Body of pancreas (tissue), 4 donors: ENCODE data around the gene LNX1.

Source experiments
- POLR2A ChIP-seq, 3 donors: fragments of 450-650 bp; IDR thresholded peaks; one replicate each; pipeline ENCODE4 v1.6.1; 2016; ENCODE audit warnings: antibody characterized with exemption in 3 of 3, mild to moderate bottlenecking in 2 of 3
- TF ChIP-seq, protein P1 (sequence below), 7 experiments: fragments of 450-650 bp in 4 of 7; fragments of 200-600 bp in 3 of 7; sonication (generic) in 3 of 7; IDR thresholded peaks; one replicate each; pipeline ENCODE4 v1.5.1; 2016 to 2019; ENCODE audit warnings: antibody characterized with exemption in 7 of 7

DNA sequence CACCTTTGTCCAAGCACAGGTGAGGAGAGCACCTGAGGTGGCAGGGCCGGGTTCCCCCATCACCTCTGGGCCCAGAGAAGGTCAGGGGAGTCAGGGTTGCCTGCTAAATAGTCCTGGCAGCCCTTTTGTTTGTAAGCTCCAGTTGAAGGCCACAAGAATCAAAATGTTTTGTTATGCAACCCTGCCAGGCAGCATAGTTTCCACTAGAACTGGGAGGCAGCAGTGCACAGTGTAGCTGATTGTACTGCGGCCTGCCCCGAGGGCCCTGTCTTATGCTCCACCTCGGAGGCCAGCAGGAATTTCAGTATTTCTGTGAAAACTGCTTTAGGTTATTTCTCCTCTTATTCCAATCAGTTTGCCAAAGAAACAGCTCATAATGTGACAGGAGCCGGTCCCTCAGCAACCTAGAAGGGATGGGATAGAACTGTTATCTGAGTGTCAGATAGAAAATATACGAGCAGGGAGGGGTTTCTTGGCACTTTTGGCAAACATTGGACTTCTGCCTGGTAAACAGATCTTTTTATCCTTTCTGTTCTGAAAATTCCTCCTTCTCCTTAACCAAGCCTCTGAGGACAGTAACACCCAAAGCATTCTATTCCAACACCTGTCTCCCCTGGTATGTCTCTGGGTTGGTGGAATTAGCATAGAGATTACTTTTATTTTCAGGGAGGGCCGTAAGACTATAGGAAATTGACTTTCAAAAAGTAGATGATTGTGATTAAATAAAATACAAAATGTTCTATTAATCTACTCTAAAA is 93.6 kb downstream of the LNX1 start:
- TF ChIP-seq, protein P1, sequence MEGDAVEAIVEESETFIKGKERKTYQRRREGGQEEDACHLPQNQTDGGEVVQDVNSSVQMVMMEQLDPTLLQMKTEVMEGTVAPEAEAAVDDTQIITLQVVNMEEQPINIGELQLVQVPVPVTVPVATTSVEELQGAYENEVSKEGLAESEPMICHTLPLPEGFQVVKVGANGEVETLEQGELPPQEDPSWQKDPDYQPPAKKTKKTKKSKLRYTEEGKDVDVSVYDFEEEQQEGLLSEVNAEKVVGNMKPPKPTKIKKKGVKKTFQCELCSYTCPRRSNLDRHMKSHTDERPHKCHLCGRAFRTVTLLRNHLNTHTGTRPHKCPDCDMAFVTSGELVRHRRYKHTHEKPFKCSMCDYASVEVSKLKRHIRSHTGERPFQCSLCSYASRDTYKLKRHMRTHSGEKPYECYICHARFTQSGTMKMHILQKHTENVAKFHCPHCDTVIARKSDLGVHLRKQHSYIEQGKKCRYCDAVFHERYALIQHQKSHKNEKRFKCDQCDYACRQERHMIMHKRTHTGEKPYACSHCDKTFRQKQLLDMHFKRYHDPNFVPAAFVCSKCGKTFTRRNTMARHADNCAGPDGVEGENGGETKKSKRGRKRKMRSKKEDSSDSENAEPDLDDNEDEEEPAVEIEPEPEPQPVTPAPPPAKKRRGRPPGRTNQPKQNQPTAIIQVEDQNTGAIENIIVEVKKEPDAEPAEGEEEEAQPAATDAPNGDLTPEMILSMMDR (IDR thresholded peaks at IDR 0.05): peak in 2 of 7 experiments; percentile 6 to 10
- no peak for TF ChIP-seq POLR2A (IDR thresholded peaks at IDR 0.05)
